Fibroblast of skin of left biceps (primary cell): ENCODE data around the gene RAD21L1.

Experiments
- DNase-seq, 2 experiments: peaks; one replicate each; pipeline ENCODE4 v3.0.0-alpha.2; 2013; ENCODE audit warnings: low read depth in 2 of 2

RAD21L1 gene

GRCh38 chr20:1225783-1226654 lies at the start of gene RAD21L1:
TSS of gene RAD21L1 (plus strand) at chr20:1226044. CDS start at chr20:1228454, 2,410 bp downstream.
- DNase-seq: peak; percentile 26 to 28

- DNase-seq: no peak
These were observed 48.2 kb upstream of the RAD21L1 start for GRCh38 chr20:1177680-1178079.

- no peak for DNase-seq
These were observed 47.7 kb upstream of the RAD21L1 start for GRCh38 chr20:1178103-1178502.

- DNase-seq: no peak
These were observed 47.2 kb upstream of the RAD21L1 start for GRCh38 chr20:1178623-1179022.

- no peak for DNase-seq
These were observed 44.9 kb upstream of the RAD21L1 start for GRCh38 chr20:1180949-1181348.

GRCh38 chr20:1182106-1182505 lies 43.7 kb upstream of the RAD21L1 start:
- DNase-seq: no peak

- DNase-seq: no peak
These were observed 42.7 kb upstream of the RAD21L1 start for GRCh38 chr20:1183153-1183552.

- no peak for DNase-seq
These were observed 41.6 kb upstream of the RAD21L1 start for GRCh38 chr20:1184260-1184637.

- DNase-seq: no peak
These were observed 41.1 kb upstream of the RAD21L1 start, which contains the start of gene TMEM74B for GRCh38 chr20:1184638-1185315. TSS of gene TMEM74B (minus strand) at chr20:1184981. CDS start at chr20:1183801, 1,180 bp downstream.

- DNase-seq: no peak
These were observed 40.5 kb upstream of the RAD21L1 start for GRCh38 chr20:1185316-1185741.

- no peak for DNase-seq
These were observed 40.0 kb upstream of the RAD21L1 start for GRCh38 chr20:1185790-1186334.

- DNase-seq: no peak
These were observed 39.4 kb upstream of the RAD21L1 start for GRCh38 chr20:1186367-1186991.

- no peak for DNase-seq
These were observed 38.2 kb upstream of the RAD21L1 start for GRCh38 chr20:1187605-1188171.

- no peak for DNase-seq
These were observed 37.5 kb upstream of the RAD21L1 start for GRCh38 chr20:1188347-1188746.

- DNase-seq: no peak
These were observed 36.0 kb upstream of the RAD21L1 start for GRCh38 chr20:1189827-1190226.

GRCh38 chr20:1190847-1191246 lies 35.0 kb upstream of the RAD21L1 start:
- no peak for DNase-seq

- no peak for DNase-seq
These were observed 34.5 kb upstream of the RAD21L1 start for GRCh38 chr20:1191299-1191698.

- no peak for DNase-seq
These were observed 30.6 kb upstream of the RAD21L1 start for GRCh38 chr20:1195226-1195625.

GRCh38 chr20:1196634-1197033 lies 29.2 kb upstream of the RAD21L1 start:
- DNase-seq: no peak

- no peak for DNase-seq
These were observed 28.0 kb upstream of the RAD21L1 start for GRCh38 chr20:1197801-1198200.

- DNase-seq: no peak
These were observed 27.1 kb upstream of the RAD21L1 start for GRCh38 chr20:1198751-1199150.
